GM18502 (cell line): Measurements from ENCODE around the gene MAPK12.

Experiments
- ATAC-seq: cut with Tn5 transposase; IDR thresholded peaks from one replicate; pipeline ENCODE4 v1.9.1; 2021; ENCODE audit warnings: mild to moderate bottlenecking; ENCODE audit not compliant: unreplicated experiment, poor library complexity

MAPK12 gene

GRCh38 chr22:50242406-50242949 is 19.0 kb downstream of the MAPK12 start:
- no peak for ATAC-seq

- ATAC-seq, result no peak
These were observed 22.7 kb downstream of the MAPK12 start for GRCh38 chr22:50238755-50239154.

GRCh38 chr22:50236731-50237409 is 24.6 kb downstream of the MAPK12 start:
- ATAC-seq, result no peak

GRCh38 chr22:50233223-50233622 is 28.3 kb downstream of the MAPK12 start:
- ATAC-seq, result no peak

GRCh38 chr22:50232481-50233151 is 28.9 kb downstream of the MAPK12 start:
- ATAC-seq, result no peak

- ATAC-seq, result no peak
These were observed 32.1 kb downstream of the MAPK12 start for GRCh38 chr22:50229370-50229769.

- ATAC-seq, result no peak
These were observed 33.1 kb downstream of the MAPK12 start for GRCh38 chr22:50228366-50228765.

- ATAC-seq, result no peak
These were observed 33.8 kb downstream of the MAPK12 start for GRCh38 chr22:50227579-50228215.

- no peak for ATAC-seq
These were observed 34.7 kb downstream of the MAPK12 start for GRCh38 chr22:50226875-50227165.

GRCh38 chr22:50226063-50226874 is 35.2 kb downstream of the MAPK12 start:
- no peak for ATAC-seq

GRCh38 chr22:50225200-50225969 is 36.1 kb downstream of the MAPK12 start:
- no peak for ATAC-seq

GRCh38 chr22:50224071-50224470 is 37.4 kb downstream of the MAPK12 start:
- no peak for ATAC-seq

- ATAC-seq, result no peak
These were observed 39.0 kb downstream of the MAPK12 start for GRCh38 chr22:50222508-50222907.

GRCh38 chr22:50221410-50222300 is 39.8 kb downstream of the MAPK12 start:
- ATAC-seq, result no peak

GRCh38 chr22:50220603-50221409 is 40.7 kb downstream of the MAPK12 start:
- ATAC-seq, result no peak

- no peak for ATAC-seq
These were observed 41.5 kb downstream of the MAPK12 start for GRCh38 chr22:50219800-50220602.

- no peak for ATAC-seq
These were observed 42.3 kb downstream of the MAPK12 start for GRCh38 chr22:50218996-50219727.
